GM12892 (cell line): ENCODE results near the gene LRMDA.

Experiments
- POLR2A ChIP-seq: IDR thresholded peaks from 2 replicates; pipeline ENCODE4 v1.6.1; 2011; ENCODE audit warnings: low read depth, low read length, control low read depth
- POLR2AphosphoS5 ChIP-seq: IDR thresholded peaks from 2 replicates; pipeline ENCODE4 v1.6.1; 2011; ENCODE audit warnings: low read depth, low read length, control low read depth

DNA sequence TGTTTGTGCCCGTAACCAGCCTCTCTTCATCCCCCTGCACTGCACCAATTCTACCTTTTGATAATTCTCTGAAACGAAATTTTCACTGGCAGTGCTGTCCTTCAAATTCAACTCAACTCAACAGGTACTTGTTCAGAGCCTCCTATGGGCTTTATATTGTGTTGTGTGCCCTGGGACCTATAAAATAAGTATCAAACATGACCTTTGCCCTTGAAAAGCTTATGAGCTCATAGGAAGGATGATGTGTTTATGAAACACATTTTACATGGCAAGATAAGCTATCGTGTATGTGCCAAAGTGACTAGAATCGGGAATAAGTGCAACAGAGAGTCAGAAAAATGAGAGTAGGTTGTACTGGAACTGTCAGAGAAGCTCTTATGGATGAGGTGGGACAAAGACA is 923.5 kb downstream of the LRMDA start:
- TF ChIP-seq POLR2A (no peak), POLR2AphosphoS5 (no peak)
